ENCODE data around the gene PKP4. TPM values are rescaled to one million over a fixed set of nuclear protein-coding genes. Genes with fewer than 3 reads are reported as not detected.

The PKP4 gene
- total RNA-seq, 2 experiments from 2014 or later = 39.2 to 58.4 TPM

DNA sequence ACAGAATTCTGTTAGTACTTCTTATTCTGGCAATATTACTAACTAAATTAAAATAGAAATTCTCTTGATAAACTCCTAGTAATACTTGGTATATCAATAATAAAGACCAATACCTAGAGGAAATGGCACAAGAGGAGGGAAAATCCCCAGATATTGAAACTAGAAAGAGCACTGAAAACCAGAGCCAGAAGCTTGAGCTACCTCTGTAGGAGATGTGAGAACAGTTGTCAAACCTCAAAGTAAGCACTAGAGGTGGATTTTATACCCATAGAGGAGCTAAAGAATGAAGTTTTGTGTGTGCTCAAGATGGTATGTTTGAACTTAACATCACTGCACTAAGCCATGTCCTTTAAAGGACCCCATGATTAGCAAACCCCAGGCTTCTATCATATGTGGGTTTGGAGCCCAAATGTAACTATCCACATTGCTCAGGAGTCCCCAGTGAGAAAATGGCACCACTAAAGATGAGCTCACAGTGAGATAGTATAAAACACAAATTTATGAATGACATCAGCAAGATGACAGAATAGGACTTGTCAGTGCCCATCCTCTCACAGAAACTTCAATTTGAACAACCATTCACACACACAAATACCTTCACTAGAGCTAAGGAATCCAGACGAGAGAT, 122.1 kb downstream of the PKP4 start:
- H3K4me3 Mint-ChIP-seq = no peak overlapping the region
- DNase-seq (no peak), ATAC-seq (no peak)
- no peaks in the 10 kb centered on the region for H3K9me3 Mint-ChIP-seq (ENCODE audit: low read depth)
- CTCF ChIA-PET = no interaction called here
- H3K27ac Mint-ChIP-seq = no peak overlapping the region
- POLR2A ChIA-PET = no interaction called here
- no peaks in the 10 kb centered on the region for H3K4me1 Mint-ChIP-seq
- no peaks in the 10 kb centered on the region for H3K27me3 Mint-ChIP-seq
- intact Hi-C loops (cut with DNase I, micrococcal nuclease) = no loop called here
- peaks cover 2% of the 10 kb centered on the region for H3K36me3 Mint-ChIP-seq (ENCODE audit: low read depth)

GRCh38 chr2:158579928-158580327, 123.2 kb downstream of the PKP4 start:
- Mint-ChIP-seq H3K27ac (no peak overlapping the region), H3K36me3 (ENCODE audit: low read depth) (peaks cover 2% of the 10 kb centered on the region)
- no peak for ATAC-seq

DNA sequence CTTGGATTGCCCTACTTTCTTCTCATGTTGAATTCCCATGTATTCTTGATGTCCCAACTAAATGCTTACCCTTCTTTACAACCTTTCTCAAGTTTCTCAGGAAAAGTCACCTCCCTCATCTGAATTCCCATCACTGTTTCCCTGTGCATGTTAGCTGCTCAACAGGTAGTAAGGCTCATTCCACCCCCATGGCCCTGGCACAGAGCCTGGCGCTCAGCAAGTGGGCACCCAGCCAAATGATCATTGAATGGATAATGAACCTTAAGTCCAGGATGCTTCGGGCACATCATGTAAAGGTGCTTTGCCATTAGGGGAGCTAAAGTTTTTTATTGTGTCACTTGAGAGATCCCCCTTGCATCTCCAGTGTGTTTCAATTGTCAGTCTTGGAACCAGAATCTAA, 124.0 kb downstream of the PKP4 start:
- POLR2A ChIA-PET = no interaction called here
- Mint-ChIP-seq H3K9me3 (ENCODE audit: low read depth) (no peaks in the 10 kb centered on the region), H3K27ac (no peak overlapping the region), H3K4me3 (no peak overlapping the region), H3K36me3 (ENCODE audit: low read depth) (peaks cover 2% of the 10 kb centered on the region), H3K27me3 (no peaks in the 10 kb centered on the region), H3K4me1 (no peaks in the 10 kb centered on the region)
- DNase-seq (no peak), ATAC-seq (no peak)
- CTCF ChIA-PET = interaction anchor here (0.6 kb wide), 2 partner anchors 14 to 144 kb away, joined by 3 to 4 read pairs; no protein-coding TSS in a partner anchor
- intact Hi-C loops (cut with DNase I, micrococcal nuclease) = no loop called here

More at GRCh38 chr2:158579928-158580327, 123.2 kb downstream of the PKP4 start:
- intact Hi-C loops (cut with DNase I, micrococcal nuclease) = no loop called here
- ChIA-PET CTCF (no interaction called here), POLR2A (no interaction called here)
- Mint-ChIP-seq H3K4me1 (no peaks in the 10 kb centered on the region), H3K27me3 (no peaks in the 10 kb centered on the region), H3K4me3 (no peak overlapping the region), H3K9me3 (ENCODE audit: low read depth) (no peaks in the 10 kb centered on the region)
- DNase-seq = no peak

- POLR2A ChIA-PET = no interaction called here
- CTCF ChIA-PET = no interaction called here
- intact Hi-C loops (cut with DNase I, micrococcal nuclease) = no loop called here
- H3K27me3 Mint-ChIP-seq = no peaks in the 10 kb centered on the region
- ATAC-seq = no peak
- peaks cover 2% of the 10 kb centered on the region for H3K36me3 Mint-ChIP-seq (ENCODE audit: low read depth)
- no peaks in the 10 kb centered on the region for H3K9me3 Mint-ChIP-seq (ENCODE audit: low read depth)
- no peak for DNase-seq
- no peak overlapping the region for H3K27ac Mint-ChIP-seq
- H3K4me3 Mint-ChIP-seq = no peak overlapping the region
- H3K4me1 Mint-ChIP-seq = no peaks in the 10 kb centered on the region
Measured at GRCh38 chr2:158582670-158583069, 125.9 kb downstream of the PKP4 start.

- H3K4me1 Mint-ChIP-seq = no peaks in the 10 kb centered on the region
- no peak overlapping the region for H3K4me3 Mint-ChIP-seq
- no peaks in the 10 kb centered on the region for H3K27me3 Mint-ChIP-seq
- H3K27ac Mint-ChIP-seq = no peak overlapping the region
- no peaks in the 10 kb centered on the region for H3K9me3 Mint-ChIP-seq (ENCODE audit: low read depth)
- H3K36me3 Mint-ChIP-seq (ENCODE audit: low read depth) = peaks cover 5% of the 10 kb centered on the region
- no peak for ATAC-seq
- ChIA-PET CTCF (no interaction called here), POLR2A (no interaction called here)
- intact Hi-C loops (cut with DNase I, micrococcal nuclease) = no loop called here
- DNase-seq = no peak
Measured at GRCh38 chr2:158583923-158584322, 127.2 kb downstream of the PKP4 start.

- Mint-ChIP-seq H3K4me3 (no peak overlapping the region), H3K9me3 (ENCODE audit: low read depth) (no peaks in the 10 kb centered on the region), H3K4me1 (no peaks in the 10 kb centered on the region), H3K27me3 (no peaks in the 10 kb centered on the region), H3K36me3 (ENCODE audit: low read depth) (peaks cover 4% of the 10 kb centered on the region), H3K27ac (no peak overlapping the region)
- ChIA-PET POLR2A (no interaction called here), CTCF (no interaction called here)
- no peak for ATAC-seq
- intact Hi-C loops (cut with DNase I, micrococcal nuclease) = no loop called here
- no peak for DNase-seq
Measured at GRCh38 chr2:158586491-158586890, 129.7 kb downstream of the PKP4 start.

DNA sequence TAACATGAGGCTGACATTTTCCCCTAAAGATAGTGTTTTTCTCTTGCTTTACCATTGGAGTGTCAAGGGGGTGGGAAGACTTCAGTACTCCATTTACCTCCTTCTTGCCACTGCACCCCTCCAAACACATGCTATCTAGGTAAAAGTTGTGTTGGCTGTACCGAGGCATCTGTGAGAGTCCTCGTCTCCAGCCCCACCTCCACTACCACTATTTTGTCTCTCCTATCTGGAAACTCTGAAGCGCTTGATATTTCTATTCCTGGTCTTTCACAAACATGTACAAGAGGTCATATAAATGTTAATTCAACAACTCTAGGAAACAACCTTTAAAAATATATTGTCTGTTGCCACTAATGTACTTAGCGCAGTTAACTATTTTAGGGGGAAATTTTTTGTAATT, 132.6 kb downstream of the PKP4 start:
- Mint-ChIP-seq H3K4me3 (no peak overlapping the region), H3K36me3 (ENCODE audit: low read depth) (peaks cover 4% of the 10 kb centered on the region), H3K4me1 (no peaks in the 10 kb centered on the region), H3K27ac (no peak overlapping the region), H3K27me3 (no peaks in the 10 kb centered on the region), H3K9me3 (ENCODE audit: low read depth) (no peaks in the 10 kb centered on the region)
- ChIA-PET CTCF (interaction anchor here (0.9 kb wide), 1 partner anchor 13 kb away, joined by 4 read pairs; no protein-coding TSS in a partner anchor), POLR2A (no interaction called here)
- DNase-seq (no peak), ATAC-seq (no peak)
- intact Hi-C loops (cut with DNase I, micrococcal nuclease) = no loop called here

DNA sequence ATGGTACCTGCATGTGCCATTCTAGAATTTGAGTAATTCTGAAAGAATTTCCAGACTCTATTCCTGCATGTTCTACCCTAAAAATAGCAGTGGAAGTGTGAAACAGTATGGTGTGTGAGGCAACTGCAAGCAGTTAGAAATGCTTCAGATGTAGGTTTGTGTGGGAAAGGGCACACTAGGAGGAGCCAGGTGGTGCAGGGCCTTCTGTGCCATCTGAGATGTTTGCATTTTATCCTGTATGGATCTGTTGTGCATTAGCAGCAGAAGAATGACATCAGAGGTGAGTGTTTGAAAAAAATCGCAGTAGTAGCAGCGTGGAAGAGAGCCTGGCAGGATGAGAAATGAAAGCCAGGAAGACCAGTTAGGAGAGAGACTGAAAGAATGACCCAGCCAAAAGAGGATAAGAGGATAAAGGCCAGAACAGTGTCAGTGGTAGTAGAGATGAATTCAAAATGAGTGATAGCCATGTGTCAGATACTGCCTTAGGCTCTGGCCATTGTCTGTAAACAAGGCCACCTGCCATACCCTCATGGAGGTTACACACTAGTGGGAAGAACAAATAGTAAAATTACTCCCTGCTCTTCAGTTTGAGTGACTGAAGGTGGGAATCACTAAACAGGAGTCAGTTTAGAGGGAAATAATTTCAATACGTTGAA, 142.2 kb downstream of the PKP4 start:
- ChIA-PET POLR2A (no interaction called here), CTCF (no interaction called here)
- DNase-seq (no peak), ATAC-seq (no peak)
- H3K4me1 Mint-ChIP-seq = no peaks in the 10 kb centered on the region
- H3K4me3 Mint-ChIP-seq = no peak overlapping the region
- intact Hi-C loops (cut with DNase I, micrococcal nuclease) = no loop called here
- H3K27ac Mint-ChIP-seq = no peak overlapping the region
- H3K9me3 Mint-ChIP-seq (ENCODE audit: low read depth) = no peaks in the 10 kb centered on the region
- peaks cover 3% of the 10 kb centered on the region for H3K36me3 Mint-ChIP-seq (ENCODE audit: low read depth)
- no peaks in the 10 kb centered on the region for H3K27me3 Mint-ChIP-seq

DNA sequence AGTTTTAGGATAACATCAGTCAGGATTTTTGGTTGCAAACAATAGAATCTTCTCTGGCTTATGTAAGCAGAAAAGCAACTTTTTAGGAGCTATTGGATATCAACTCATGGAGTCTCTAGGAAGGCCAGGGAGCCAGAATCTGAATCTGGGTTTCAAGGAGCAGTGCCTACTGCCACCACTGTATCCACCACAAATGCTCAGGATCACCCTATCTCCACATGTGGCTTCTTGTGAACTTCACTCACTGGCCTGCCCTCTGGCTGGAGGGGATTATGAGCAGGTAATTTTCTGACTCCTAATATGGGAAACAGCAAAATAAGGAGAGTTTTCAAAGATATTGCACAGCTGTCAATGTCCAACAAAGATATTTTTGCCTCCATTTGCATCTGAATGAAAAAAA, 142.9 kb downstream of the PKP4 start:
- no peak for ATAC-seq
- intact Hi-C loops (cut with DNase I, micrococcal nuclease) = no loop called here
- Mint-ChIP-seq H3K27me3 (no peaks in the 10 kb centered on the region), H3K4me3 (no peak overlapping the region), H3K27ac (no peak overlapping the region), H3K9me3 (ENCODE audit: low read depth) (no peaks in the 10 kb centered on the region), H3K36me3 (ENCODE audit: low read depth) (peaks cover 4% of the 10 kb centered on the region), H3K4me1 (no peaks in the 10 kb centered on the region)
- POLR2A ChIA-PET = no interaction called here
- no peak for DNase-seq
- CTCF ChIA-PET = no interaction called here

GRCh38 chr2:158600155-158600802, 143.5 kb downstream of the PKP4 start:
- H3K9me3 Mint-ChIP-seq (ENCODE audit: low read depth) = no peaks in the 10 kb centered on the region
- H3K4me1 Mint-ChIP-seq = no peaks in the 10 kb centered on the region
- intact Hi-C loops (cut with DNase I, micrococcal nuclease) = no loop called here
- ATAC-seq (no peak), DNase-seq (no peak)
- peaks cover 1% of the 10 kb centered on the region for H3K36me3 Mint-ChIP-seq (ENCODE audit: low read depth)
- ChIA-PET POLR2A (no interaction called here), CTCF (no interaction called here)
- H3K4me3 Mint-ChIP-seq = no peak overlapping the region
- H3K27ac Mint-ChIP-seq = no peak overlapping the region
- no peaks in the 10 kb centered on the region for H3K27me3 Mint-ChIP-seq

GRCh38 chr2:158602027-158602426, 145.3 kb downstream of the PKP4 start:
- ChIA-PET CTCF (no interaction called here), POLR2A (no interaction called here)
- Mint-ChIP-seq H3K27ac (no peak overlapping the region), H3K4me3 (no peak overlapping the region), H3K9me3 (ENCODE audit: low read depth) (no peaks in the 10 kb centered on the region), H3K27me3 (no peaks in the 10 kb centered on the region), H3K4me1 (no peaks in the 10 kb centered on the region), H3K36me3 (ENCODE audit: low read depth) (peaks cover 1% of the 10 kb centered on the region)
- DNase-seq = no peak
- intact Hi-C loops (cut with DNase I, micrococcal nuclease) = no loop called here
- no peak for ATAC-seq

- no peaks in the 10 kb centered on the region for H3K9me3 Mint-ChIP-seq (ENCODE audit: low read depth)
- DNase-seq (no peak), ATAC-seq (no peak)
- H3K27ac Mint-ChIP-seq = no peak overlapping the region
- no peaks in the 10 kb centered on the region for H3K4me1 Mint-ChIP-seq
- POLR2A ChIA-PET = no interaction called here
- intact Hi-C loops (cut with DNase I, micrococcal nuclease) = no loop called here
- H3K4me3 Mint-ChIP-seq = no peak overlapping the region
- H3K36me3 Mint-ChIP-seq (ENCODE audit: low read depth) = peaks cover 1% of the 10 kb centered on the region
- CTCF ChIA-PET = interaction anchor here (1.2 kb wide), 1 partner anchor 16 kb away, joined by 3 read pairs; no protein-coding TSS in a partner anchor
- H3K27me3 Mint-ChIP-seq = no peaks in the 10 kb centered on the region
Measured at GRCh38 chr2:158603205-158603604, 146.5 kb downstream of the PKP4 start.
